ENCODE results near the gene CIAO3.

DNA sequence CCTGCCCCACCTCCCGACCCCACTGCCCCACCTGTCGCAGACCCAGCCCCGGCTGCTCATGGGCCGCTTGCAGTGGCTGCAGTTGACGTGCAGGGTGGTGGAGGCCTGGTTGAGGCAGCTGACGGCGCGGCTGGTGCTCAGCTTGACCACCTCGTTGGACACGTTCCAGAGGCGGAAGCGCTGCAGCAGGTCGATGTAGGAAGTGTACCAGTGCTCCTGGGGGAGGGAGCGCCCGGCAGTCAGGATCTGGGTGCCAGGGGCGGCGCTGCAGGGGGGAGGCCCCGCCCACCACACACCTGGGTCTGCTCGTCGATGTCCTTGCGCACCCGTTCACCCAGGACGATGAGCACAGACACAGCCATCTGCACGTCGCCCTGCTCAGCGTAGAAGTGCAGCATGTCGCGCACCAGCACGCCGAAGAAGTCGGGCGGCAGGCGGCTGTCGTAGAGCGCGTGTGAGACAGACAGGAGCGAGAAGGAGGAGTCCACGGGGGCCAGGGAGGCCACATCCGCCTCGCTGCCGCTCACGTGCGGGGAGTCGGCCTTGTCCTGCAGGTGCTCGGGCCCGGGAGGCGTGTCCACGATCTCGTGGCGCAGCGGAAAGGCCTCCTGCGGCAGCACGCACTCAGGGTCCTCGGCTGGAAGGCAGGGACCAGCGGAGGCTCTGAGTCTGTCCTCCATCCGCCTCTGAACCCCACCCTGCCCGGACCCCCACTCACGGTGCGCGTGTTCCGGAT lies 55.7 kb downstream of the CIAO3 start:
- no peak for TF ChIP-seq BACH2 (CRISPR knock-in tag; IDR thresholded peaks at IDR 0.05; ENCODE audit: borderline replicate concordance)
- no peak for TF ChIP-seq ZC3H10 (CRISPR knock-in tag; IDR thresholded peaks at IDR 0.05)
- TF ChIP-seq OSR1 (CRISPR knock-in tag; IDR thresholded peaks at IDR 0.05), result no peak
- TF ChIP-seq PATZ1 (CRISPR knock-in tag; IDR thresholded peaks at IDR 0.05; ENCODE audit: borderline replicate concordance), result no peak
- no peak for TF ChIP-seq ZNF70 (CRISPR knock-in tag; IDR thresholded peaks at IDR 0.05)
- no peak for TF ChIP-seq SNAI2 (CRISPR knock-in tag; IDR thresholded peaks at IDR 0.05)
- TF ChIP-seq TOX (CRISPR knock-in tag; IDR thresholded peaks at IDR 0.05; ENCODE audit: borderline replicate concordance), result no peak
- TF ChIP-seq, protein P1, sequence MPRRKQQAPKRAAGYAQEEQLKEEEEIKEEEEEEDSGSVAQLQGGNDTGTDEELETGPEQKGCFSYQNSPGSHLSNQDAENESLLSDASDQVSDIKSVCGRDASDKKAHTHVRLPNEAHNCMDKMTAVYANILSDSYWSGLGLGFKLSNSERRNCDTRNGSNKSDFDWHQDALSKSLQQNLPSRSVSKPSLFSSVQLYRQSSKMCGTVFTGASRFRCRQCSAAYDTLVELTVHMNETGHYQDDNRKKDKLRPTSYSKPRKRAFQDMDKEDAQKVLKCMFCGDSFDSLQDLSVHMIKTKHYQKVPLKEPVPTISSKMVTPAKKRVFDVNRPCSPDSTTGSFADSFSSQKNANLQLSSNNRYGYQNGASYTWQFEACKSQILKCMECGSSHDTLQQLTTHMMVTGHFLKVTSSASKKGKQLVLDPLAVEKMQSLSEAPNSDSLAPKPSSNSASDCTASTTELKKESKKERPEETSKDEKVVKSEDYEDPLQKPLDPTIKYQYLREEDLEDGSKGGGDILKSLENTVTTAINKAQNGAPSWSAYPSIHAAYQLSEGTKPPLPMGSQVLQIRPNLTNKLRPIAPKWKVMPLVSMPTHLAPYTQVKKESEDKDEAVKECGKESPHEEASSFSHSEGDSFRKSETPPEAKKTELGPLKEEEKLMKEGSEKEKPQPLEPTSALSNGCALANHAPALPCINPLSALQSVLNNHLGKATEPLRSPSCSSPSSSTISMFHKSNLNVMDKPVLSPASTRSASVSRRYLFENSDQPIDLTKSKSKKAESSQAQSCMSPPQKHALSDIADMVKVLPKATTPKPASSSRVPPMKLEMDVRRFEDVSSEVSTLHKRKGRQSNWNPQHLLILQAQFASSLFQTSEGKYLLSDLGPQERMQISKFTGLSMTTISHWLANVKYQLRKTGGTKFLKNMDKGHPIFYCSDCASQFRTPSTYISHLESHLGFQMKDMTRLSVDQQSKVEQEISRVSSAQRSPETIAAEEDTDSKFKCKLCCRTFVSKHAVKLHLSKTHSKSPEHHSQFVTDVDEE (CRISPR knock-in tag; IDR thresholded peaks at IDR 0.05), result no peak
- TF ChIP-seq, protein P2, sequence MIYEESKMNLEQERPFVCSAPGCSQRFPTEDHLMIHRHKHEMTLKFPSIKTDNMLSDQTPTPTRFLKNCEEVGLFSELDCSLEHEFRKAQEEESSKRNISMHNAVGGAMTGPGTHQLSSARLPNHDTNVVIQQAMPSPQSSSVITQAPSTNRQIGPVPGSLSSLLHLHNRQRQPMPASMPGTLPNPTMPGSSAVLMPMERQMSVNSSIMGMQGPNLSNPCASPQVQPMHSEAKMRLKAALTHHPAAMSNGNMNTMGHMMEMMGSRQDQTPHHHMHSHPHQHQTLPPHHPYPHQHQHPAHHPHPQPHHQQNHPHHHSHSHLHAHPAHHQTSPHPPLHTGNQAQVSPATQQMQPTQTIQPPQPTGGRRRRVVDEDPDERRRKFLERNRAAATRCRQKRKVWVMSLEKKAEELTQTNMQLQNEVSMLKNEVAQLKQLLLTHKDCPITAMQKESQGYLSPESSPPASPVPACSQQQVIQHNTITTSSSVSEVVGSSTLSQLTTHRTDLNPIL (CRISPR knock-in tag; IDR thresholded peaks at IDR 0.05; ENCODE audit: low read depth), result no peak
- TF ChIP-seq ZFP3 (CRISPR knock-in tag; IDR thresholded peaks at IDR 0.05), result no peak
- no peak for TF ChIP-seq ZFP30 (CRISPR knock-in tag; IDR thresholded peaks at IDR 0.05)
- no peak for TF ChIP-seq ISL1 (CRISPR knock-in tag; IDR thresholded peaks at IDR 0.05)
- TF ChIP-seq POU6F1 (CRISPR knock-in tag; IDR thresholded peaks at IDR 0.05; ENCODE audit: borderline replicate concordance, low read depth), result no peak
- no peak for TF ChIP-seq ZNF8 (CRISPR knock-in tag; IDR thresholded peaks at IDR 0.05)
